HG03460 (cell line): ENCODE data around the gene BCAR1.
"Not testable (repeated sequence)": the region's sequence is repeated elsewhere in the genome, so short reads cannot be mapped to it uniquely, and the experiment has no call there.

ENCODE experiments used
- ATAC-seq: cut with Tn5 transposase; IDR thresholded peaks from one replicate; pipeline ENCODE4 v1.9.1; 2021; ENCODE audit not compliant: unreplicated experiment

Gene BCAR1

DNA sequence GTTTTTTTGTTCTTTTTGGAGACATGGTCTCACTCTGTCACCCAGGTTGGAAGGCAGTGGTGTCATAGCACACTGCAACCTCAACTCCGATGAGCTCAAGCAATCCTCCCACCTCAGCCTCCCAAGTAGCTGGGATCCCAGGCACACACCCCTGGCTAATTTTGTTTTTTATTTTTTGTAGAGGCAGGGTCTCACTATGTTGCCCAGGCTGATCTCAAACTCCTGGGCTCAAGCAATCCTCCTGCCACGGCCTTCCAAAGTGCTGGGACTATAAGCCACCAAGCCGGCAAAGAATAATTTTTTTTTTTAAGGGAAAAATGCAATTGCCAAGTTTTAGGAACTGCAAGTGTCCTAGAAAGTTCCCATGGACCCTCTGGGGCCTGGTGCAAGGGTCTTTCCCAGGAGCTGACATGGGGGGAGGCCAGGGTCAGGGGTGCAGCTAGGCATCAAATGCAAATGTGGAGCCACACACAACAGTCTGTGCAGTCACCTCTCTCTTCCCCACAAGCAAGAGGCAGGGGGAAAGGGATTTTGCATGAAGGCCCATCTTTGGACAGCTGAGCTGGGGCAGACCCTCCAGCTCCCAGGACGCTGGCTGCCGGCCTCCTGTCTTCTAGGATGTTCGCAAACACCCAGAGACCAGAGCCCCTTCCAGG lies 20.1 kb upstream of the BCAR1 start:
- no peak for ATAC-seq

GRCh38 chr16:75269358-75269757 lies 17.9 kb upstream of the BCAR1 start:
- not testable (repeated sequence) for ATAC-seq

DNA sequence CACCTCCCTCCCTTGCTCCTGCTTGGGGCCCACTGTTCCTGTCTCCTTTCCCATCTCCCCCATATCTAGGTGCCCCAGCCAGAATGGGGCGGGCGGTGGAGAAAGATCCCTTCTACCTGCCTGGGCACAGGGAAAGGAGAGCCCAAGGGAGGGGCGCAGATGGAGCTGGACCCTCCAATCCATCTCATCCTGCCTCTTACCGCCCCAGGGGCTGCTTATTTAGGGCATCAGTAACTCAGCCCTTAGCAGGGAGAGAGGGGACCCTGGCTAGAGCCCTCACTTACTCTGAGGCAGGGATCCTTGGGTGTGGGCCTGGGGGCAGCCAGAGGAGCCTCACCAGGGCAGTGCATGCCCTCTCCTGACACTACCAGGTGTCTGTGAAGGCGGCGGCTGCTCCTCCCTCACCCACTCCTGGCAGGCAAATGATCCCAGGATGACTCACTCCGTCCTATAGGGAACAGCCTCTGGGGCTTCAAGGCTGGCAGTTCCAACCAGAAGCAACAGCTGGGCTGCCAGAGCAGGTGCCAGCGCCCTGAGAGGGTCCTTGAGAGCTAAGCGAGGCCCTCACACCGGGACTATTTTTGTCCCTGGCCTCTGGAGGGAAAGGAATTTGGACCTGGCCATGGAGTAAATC lies 16.3 kb upstream of the BCAR1 start:
- ATAC-seq, result no peak

GRCh38 chr16:75266738-75267630 lies 15.6 kb upstream of the BCAR1 start:
- ATAC-seq, result no peak

DNA sequence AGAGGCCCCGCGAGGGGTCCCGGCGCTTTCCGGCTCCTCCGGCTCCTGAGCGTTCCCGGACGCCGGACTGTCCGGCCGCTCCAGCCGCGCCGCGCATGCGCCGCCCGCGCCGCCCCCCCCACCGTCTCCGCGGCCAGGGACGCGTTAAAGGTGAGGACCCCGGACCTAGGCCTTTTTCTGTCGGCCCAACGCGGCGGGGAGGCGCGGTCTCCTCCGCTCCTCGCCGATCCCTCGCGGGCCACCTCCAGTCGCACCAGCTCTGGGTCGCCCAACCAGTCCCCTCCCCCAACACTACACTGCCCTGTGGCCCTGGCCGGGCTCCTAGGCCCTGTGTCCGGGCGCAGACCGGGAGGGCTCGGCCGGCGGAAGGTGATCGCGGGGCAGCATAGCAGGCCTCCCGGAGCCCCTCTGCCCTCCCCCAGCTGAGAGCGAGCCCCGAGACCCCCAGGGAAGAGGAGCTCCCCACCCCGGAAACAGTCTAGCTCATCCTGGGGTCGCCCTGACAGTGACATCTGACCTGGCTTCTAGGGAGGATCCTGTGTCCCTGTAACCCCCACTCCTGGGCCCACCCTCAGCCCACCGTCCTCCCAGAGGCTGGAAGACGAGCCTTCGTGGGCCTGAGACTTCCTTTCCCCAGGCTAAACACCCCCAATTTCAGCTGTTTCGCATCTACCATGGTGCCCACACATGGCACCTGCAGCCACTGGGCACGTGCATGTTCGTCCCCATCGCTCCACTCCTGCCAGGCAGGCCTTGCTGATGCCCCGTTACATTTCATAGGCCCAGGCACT lies 14.7 kb upstream of the BCAR1 start:
- ATAC-seq, result peak; percentile 68

DNA sequence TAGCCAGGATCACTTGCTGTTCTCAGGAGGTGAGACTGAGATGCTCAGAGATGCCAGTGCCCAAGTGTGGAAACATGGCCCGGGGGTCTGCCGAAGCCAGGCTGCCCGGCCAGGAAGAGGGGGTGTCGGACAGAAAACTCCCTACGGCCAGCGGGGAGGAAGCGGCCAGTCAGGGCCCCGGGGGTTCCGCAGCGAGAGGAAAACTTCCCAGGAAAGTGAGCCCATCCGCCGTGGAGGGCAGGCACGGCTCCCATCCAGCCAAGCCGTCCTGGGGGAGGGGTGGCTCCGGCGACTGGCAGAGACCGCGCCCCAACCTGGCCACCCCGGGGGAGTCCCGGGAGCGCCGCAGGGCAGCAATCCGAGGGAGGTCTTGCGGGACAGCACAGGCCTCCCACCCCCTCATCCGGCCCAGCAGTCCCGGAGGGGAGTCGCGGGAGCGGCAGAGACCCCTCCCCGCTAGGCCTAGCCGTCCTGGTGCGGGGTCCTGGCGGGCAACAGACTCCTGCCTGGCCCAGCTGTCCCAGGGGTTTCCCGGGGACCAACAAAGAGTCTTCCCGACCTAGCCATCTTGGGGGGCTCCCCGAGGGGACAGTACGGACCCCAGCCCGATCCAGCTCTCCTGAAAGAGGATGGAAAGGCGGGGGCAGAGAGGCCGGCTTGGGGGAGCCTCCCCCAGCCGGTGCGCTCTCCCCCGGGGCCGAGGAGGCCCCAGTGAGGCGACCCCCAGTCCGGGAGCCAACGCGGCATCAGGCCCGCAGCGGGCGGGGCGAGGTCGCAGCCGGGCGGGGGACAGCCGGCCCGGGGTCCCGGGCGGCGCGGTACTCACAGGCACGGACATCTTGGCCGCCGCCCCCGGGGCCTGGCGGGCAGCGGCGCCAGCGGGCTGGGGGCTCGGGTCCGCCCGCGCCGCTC lies 13.8 kb upstream of the BCAR1 start:
- no peak for ATAC-seq

DNA sequence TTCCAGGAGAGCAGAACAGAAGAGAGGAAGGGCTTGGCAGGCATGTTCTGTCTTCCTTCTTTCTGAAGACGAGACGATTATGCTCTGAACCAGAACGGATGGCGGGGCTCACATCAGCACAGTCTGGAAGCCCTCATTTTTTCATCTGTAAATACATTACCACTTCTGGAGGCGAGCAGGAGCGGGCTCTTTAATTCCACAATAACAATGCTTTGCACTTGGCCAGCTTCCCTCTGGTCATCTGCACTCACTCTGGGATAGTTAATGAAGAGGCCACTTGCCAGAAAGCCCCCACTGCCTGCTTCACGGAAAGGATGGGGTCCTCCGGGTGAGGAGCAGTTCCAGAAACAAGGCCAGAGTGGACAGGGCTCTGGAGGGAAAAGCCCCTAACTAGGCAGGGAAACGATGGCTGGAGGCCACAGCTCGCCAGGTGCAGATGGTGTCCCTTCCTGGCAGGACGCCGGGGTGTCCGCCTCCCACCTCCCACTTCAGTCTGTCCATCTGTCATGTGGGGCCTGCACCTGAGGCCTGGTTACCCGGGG lies 13.1 kb upstream of the BCAR1 start:
- no peak for ATAC-seq

DNA sequence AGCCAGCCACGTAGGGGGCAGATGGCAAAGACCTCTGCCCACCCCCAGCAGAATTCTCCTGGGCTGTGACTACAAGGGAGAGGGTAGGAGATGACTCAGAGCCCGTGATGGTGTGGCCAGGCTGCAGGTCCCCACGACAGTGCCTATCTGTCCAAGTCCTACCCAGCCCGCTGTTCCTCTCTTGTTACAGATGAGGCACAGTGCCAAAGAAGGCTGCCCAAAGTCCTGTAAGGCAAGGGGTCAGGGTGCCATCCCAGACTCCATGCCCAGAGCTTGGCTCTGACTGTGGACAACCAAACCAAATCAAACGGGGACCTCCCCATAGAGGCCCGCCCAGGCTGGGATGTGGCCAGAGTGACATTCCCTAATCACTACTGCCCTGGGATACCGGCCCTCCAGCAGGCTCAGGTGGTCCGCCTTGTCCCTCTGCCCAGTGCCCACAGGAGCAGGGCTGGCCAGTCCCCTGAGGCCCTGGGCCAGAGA lies 12.6 kb upstream of the BCAR1 start:
- no peak for ATAC-seq

DNA sequence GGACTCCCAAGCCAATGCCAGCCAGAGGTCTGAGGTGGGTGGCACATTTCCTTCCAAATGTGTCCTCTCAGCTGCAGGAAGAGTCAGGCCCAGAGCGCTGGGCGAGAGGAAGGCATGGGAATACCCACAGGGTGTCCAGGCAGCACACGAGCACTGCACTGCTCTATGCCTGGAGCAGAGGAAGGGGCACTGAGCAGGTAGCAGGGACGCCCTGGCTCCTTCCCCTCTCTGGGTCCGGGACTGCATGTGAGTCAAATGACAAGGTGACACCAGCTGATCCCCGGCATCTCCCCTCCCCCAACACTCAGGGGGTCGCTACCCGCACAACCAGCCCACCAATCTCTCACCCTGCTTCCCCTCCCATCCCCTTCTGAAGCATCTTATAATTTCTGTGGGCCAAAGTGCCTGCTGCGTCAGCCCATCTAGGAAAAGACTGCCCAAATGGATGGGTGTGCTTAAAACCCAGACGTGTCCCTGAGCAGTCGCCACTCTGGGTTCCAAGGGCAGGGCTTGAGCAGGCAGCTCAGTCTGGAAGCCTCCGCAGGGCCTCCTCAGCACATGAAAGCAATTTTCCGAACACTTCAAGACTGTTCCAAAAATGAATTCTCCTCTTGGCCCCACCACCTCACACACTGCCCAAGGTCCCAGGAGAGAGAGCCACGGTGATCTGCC lies 12.0 kb upstream of the BCAR1 start:
- no peak for ATAC-seq

- no peak for ATAC-seq
These were observed 11.3 kb upstream of the BCAR1 start for GRCh38 chr16:75262800-75263127.

DNA sequence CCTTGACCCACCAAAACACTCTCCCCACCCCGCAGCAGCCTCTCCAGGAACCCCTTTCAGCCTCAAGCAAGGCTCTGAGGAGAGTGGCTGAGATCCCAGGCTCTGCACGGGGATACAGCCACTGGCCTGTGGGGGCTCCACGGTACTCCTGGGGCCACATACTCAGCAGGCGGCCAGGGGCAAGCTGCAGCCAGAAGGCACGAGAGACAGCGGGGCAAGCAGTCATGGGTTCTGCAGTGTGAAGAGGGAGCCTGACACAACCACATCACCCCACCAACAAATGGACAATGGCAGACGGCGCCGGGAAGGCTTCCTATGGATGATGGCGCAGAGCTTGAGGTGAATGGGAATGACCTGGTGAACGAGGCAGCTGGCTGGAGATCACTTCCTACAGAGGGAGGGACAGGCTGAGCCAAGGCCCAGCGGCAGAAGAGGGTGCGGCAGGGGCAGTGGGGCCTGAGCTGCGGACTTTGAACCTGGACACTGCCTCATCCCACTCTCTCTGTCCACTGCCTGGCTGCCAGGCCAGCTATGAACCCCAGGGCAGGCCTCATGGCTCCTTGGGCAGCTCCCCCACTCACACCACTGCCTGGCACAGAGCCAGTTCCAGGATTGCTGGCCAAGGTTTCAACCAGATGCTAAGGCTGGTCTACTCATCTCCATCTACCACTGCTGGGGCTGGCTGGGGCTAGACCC lies 10.8 kb upstream of the BCAR1 start:
- no peak for ATAC-seq

- ATAC-seq, result no peak
These were observed 10.2 kb upstream of the BCAR1 start for GRCh38 chr16:75261590-75262078.

DNA sequence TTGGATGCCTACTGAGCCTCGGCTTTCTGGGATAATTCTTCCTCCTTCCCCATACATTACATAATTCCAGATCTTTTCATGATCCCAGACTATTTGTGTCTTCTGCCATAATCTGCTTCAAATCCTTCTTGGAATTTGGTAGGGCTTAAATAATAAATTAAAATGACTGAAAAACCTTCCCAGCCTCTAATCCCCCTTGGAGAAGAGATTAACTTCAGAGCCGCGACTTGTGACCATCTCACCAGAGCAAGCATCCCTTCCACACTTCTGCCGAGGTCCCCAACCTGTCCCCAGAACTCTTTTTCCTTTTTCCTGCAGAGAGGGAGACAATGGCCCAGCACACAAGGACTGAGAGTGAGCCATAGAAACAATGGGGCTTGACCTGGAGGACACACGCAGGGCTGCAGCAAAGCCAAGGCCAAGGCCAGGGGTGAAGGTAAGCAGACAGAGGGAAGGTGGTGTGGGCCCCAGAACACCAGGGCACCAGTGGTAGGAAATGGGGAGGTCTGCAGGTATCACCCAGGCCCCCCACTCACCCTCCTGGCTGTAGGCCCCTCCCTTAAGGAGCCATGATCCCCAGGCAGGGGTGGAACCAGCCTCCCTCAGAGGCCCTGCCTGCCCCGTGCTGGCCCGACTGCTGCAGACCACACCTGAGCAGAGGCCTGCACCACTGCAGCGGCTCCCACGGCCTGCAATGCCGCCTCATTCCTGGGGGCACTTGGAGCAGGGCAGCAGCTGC lies 9.6 kb upstream of the BCAR1 start:
- no peak for ATAC-seq

DNA sequence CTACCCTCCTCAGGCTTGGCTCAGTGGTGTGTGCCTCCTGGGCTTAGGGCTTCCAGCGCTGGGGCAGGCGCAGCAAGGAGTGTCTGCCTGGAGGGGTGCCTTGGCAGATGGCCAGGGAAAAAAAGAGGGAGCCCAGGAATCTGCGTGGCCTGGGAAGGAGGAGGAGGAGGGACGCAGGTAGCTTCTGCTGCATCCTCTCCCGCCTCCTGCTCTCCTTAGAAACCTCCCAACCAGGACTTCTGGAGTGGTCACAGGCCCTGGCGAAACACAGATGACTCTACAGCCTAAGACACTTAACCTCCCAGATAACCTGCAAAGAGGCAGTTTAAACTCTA lies 7.3 kb upstream of the BCAR1 start:
- ATAC-seq, result no peak

GRCh38 chr16:75257886-75258806 lies 6.7 kb upstream of the BCAR1 start:
- no peak for ATAC-seq

GRCh38 chr16:75256696-75257343 lies 5.4 kb upstream of the BCAR1 start:
- no peak for ATAC-seq
